HG03342 (cell line): ENCODE data around the gene PPP4R3A.
"Not testable (repeated sequence)": the region's sequence is repeated elsewhere in the genome, so short reads cannot be mapped to it uniquely, and the experiment has no call there.

ENCODE experiments used
- ATAC-seq: cut with Tn5 transposase; IDR thresholded peaks from one replicate; pipeline ENCODE4 v1.9.1; 2021; ENCODE audit warnings: mild to moderate bottlenecking, moderate library complexity; ENCODE audit not compliant: unreplicated experiment

PPP4R3A gene

DNA sequence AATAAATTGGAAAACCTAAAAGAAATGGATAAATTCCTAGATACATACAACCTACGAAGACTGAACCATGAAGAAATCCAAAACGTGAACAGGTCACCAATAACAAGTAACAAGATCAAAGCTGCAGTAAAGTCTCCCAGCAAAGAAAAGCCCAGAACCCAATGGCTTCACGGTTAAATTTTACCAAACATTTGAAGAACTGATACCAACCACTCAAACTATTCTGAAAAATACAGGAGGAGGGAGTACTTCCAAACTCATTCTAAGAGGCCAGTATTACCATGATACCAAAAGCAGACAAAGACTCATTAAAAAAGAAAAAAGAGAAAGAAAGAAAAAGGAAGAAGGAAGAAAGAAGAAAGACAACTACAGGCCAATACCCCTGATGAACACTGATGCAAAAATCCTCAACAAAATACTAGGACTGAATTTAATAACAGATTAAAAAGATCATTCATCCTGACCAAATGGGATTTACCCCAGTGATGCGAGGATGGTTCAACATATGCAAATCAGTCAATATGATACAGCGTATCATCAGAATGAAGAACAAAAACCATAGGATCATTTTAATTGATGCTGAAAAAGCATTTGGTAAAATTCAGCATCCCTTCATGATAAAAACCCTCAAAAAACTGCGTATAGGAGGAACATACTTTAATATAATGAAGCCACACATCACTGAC is 65.6 kb downstream of the PPP4R3A start:
- no peak for ATAC-seq

DNA sequence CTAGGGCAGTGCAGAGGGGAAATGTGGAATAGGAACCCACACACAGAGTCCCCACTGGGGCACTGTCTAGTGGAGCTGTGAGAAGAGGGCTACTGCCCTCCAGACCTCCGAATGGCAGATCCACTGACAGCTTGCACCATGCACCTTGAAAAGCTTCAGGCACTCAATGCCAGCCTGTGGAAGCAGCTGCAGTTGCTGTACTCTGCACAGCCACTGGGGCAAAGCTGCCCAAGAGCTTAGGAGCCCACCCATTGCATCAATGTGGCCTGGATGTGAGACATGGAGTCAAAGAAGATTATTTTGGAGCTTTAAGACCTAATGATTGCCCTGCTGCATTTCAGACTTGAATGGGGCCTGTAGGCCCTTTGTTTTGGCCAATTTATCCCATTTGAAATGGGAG is 70.8 kb downstream of the PPP4R3A start:
- no peak for ATAC-seq

DNA sequence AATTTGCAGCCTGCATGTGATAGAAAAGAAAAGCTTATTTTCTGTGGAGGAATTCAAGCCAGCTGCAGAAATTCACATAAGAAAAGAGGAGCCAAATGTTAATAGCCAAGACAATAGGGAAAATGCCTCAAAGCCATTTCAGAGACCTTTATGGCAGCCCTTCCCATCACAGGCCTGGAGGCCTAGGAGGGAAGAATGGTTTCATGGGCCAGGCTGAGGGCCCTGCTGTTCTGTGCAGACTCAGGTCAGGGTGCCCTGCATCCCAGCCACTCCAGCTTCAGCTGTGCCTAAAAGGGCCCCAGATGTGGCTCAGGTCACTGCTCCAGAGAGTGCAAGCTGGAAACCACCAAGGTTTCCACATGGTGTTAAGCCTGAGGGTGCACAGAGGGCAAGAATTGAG is 71.3 kb downstream of the PPP4R3A start:
- ATAC-seq, result no peak

- ATAC-seq, result not testable (repeated sequence)
Measured at GRCh38 chr14:91436266-91436665, 73.8 kb downstream of the PPP4R3A start.

- ATAC-seq, result no peak
Measured at GRCh38 chr14:91429385-91429784, 80.7 kb downstream of the PPP4R3A start.

DNA sequence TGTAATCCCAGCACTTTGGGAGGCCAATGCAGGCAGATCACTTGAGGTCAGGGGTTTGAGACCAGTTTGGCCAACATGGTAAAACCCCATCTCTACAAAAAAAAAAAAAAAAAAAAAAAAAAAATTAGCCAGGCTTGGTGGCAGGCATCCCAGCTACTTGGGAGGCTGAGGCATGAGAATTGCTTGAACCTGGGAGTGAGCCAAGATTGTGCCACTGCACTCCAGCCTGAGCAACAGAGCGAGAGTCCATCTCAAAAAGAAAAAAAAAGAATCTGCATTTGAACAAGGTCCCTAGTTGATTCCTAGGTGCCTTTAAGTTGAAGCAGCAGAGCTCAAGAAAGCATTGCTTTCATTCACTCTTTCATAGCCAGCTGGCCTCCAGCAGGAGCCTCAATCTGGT is 81.2 kb downstream of the PPP4R3A start:
- ATAC-seq, result not testable (repeated sequence)

- not testable (repeated sequence) for ATAC-seq
Measured at GRCh38 chr14:91425531-91425944, 84.6 kb downstream of the PPP4R3A start.

DNA sequence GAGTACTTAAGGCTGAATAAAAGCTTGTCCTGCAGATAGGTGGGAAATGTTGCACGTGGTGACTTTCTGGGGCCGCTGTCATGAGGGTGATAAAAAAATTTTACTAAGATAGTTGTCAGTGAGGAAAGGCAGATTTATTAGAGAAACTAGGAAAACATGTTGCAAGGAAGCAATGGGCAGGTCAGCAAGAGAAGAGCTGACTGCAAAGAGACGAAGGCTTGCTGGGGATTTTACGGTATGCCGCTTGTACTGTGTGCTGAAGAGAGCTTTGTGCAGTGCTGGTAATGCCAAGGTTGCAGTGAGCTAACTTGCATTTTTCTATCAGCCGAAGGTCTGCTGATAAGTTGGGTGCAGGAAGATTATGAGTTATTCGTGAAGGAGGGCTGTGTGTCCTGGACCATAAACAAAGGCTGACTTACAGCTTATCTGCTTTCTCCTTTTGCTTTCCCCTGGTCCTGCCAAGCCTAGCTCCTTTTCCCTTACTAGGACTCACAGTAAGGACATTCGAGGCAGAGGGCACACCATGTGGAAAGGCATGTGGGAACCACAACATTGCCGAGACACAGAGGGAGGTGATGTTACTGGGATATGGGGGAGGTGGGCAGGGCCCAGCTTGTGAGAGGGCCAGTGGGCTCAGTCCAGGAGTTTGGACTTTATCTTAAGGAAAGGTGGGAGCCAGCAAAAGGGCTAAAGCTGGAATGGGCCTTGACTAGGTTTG is 85.1 kb downstream of the PPP4R3A start:
- ATAC-seq, result no peak

- no peak for ATAC-seq
Measured at GRCh38 chr14:91420686-91421085, 89.4 kb downstream of the PPP4R3A start.

GRCh38 chr14:91419451-91419850 is 90.7 kb downstream of the PPP4R3A start:
- no peak for ATAC-seq

DNA sequence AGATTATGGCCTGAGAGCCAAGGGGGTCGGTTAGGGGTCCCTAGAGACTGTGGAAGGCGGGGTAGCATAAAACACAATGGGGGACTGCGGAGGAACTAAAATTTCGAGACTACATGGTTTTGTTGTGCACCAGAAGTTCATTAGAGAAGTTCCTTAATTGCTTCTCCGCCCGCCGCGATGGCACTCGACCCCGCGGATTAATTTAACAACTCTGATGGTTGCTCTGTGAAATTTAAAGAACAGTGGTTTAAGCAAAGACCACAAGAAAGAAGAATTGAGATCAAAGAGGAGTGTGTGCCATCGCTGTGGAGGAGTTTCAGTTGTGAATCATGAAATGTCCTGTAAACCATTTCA is 91.1 kb downstream of the PPP4R3A start:
- no peak for ATAC-seq

DNA sequence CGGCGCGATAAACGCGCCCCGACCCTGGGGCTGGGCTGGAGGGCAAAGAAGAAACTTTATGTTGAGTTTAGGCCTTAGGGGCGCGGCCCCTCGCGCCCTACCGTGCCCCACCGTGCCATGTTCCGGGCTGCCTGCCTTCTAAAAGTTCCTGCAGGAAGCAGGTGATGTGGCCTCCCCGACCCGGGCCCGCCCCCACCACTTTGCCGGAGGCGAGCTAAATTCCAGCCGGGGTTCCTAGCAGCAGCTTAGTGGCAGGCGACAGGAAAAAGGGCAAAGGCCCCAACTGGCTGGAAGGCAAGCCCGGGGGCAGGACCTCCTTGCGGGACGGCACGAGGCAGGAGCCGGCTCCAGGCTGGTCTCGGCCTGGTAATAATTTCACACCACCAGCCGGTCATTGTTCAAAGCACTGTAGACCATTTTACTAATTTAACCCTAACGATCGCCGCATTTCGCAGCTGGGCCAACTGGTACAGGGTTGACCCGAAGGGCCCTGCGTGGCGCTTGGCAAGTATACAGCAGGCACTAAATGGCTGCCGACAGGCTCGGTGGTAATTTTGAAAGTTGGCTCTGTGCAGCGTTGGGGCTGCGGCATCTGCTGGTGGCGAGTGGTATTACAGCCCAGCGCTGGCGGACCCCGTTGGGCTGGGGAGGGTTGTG is 91.6 kb downstream of the PPP4R3A start:
- ATAC-seq, result no peak

- ATAC-seq, result peak; percentile 20
Measured at GRCh38 chr14:91417983-91418386, 92.1 kb downstream of the PPP4R3A start.

DNA sequence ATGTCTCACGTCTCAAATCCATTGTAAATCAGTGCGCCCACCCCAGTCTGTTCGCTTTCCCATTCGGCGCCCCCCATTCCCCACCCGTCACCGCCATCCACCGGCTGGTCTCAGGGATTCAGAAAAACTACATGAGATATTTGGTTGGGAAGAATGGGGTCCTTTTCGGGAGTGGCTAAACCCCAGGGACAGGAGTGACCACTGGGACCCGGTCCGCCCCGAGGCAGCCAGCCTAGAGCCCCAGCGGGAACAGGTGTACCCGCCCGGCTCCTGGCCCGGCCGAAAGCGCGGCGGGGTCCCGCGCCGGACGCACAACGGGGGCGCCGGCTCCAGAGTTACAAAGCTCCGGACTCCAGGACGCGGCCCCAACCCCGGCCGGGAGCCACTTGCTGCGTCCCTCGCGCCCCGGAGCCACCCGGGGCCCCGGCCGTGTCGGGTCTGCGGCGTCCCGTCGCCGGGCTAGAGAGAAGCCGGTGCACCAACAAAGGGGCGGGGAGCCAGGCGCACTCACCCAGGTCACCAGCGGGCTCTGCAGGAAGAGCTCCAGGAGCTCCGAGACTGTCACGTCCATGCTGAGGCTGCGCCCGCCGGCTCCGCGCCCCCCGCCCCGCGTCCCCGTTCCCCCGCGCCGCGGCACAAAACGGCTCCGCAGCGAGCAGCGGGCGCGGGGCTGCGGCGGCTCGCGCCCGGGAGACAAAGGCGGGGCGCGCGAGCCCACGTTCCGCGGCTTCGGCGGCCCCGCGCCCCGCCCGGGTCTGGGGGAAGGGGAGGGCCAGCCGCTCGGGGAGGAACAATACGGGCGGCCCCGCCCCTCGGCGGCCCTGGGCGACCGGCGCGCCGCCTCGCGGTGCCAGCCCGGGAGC is 92.8 kb downstream of the PPP4R3A start, which contains the start of gene CCDC88C:
Gene CCDC88C, minus strand, starts transcription at position 701 of the 863 bp plus-strand sequence. Its CDS starts 130 bp downstream, at position 571.
- ATAC-seq, result peak; percentile 38

DNA sequence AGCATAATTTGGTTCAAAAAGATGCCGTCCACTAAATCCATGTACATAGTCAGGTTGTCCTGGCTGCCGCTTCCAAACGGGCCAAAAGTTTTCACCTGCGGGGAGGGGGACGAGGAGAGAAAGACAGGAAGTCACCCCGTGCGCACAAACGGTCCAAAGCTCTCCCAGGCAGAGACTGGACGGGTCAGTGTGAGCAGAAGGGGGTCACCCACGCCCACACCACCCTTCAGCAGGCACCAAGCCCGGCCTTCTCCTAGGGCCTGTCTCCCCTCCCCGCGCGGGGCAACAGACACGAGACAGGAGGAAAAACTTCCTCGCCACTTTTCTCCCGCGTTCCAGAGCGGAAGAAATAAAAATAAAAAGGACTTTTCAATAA is 93.4 kb downstream of the PPP4R3A start:
- no peak for ATAC-seq

GRCh38 chr14:91415794-91416743 is 94.0 kb downstream of the PPP4R3A start:
- peak; percentile 57 for ATAC-seq

GRCh38 chr14:91414475-91414833 is 95.7 kb downstream of the PPP4R3A start:
- no peak for ATAC-seq

- no peak for ATAC-seq
Measured at GRCh38 chr14:91413547-91414474, 96.3 kb downstream of the PPP4R3A start.

DNA sequence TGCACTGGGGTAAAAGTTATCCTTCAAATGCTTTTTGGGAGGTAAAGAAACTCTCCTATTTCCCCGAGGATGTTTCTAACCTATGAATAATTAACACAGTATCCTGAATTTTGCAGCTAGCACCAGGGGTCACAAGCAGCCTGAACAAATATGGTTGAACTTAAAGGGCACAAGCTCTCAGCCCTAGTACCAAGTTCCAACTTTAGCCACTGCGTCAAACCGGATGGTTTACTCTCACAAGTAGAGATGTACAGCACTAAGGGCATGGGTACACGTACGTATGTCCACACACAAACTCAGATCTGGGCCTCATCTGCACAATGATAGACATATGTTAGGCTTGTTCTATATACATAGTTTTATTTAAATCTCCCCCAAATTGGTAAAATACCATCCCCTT is 97.2 kb downstream of the PPP4R3A start:
- no peak for ATAC-seq
